ENCODE results near the gene BTBD10.

The BTBD10 gene

GRCh38 chr11:13375798-13376197 is 87.2 kb downstream of the BTBD10 start:
- no peak for DNase-seq (ENCODE audit: low read depth in 3 of 3, low spot score in 1 of 3)

- DNase-seq (ENCODE audit: low read depth in 3 of 3, low spot score in 1 of 3), result no peak
Observed at GRCh38 chr11:13373216-13373615, 89.8 kb downstream of the BTBD10 start.

- DNase-seq (ENCODE audit: low read depth in 3 of 3, low spot score in 1 of 3), result no peak
Observed at GRCh38 chr11:13368041-13368446, 95.0 kb downstream of the BTBD10 start.

DNA sequence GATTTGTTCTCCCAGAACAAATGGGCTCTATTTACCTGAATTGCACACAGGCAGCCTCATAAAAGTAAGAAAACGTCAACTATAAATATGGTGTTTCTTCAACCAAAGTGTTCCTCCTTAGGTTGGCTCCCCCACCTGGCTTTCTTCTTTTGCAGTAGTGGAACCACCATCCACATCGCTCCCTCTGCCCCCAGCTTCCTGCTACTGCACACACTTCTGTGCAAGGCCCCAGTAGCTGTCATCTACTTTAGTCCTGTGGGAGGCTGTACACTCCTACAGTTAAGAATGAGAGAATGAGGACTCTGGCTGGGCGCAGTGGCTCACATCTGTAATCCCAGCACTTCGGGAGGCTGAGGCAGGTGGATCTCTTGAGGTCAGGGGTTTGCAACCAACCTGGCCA is 95.9 kb downstream of the BTBD10 start:
- no peak for DNase-seq (ENCODE audit: low read depth in 3 of 3, low spot score in 1 of 3)

GRCh38 chr11:13366266-13367026 is 96.6 kb downstream of the BTBD10 start:
- DNase-seq (ENCODE audit: low read depth in 3 of 3, low spot score in 1 of 3), result no peak

GRCh38 chr11:13364388-13364787 is 98.6 kb downstream of the BTBD10 start:
- DNase-seq (ENCODE audit: low read depth in 3 of 3, low spot score in 1 of 3), result no peak

- DNase-seq (ENCODE audit: low read depth in 3 of 3, low spot score in 1 of 3), result no peak
Observed at GRCh38 chr11:13362596-13363109, 100.4 kb downstream of the BTBD10 start.

- DNase-seq (ENCODE audit: low read depth in 3 of 3, low spot score in 1 of 3), result no peak
Observed at GRCh38 chr11:13358596-13359270, 104.3 kb downstream of the BTBD10 start.

DNA sequence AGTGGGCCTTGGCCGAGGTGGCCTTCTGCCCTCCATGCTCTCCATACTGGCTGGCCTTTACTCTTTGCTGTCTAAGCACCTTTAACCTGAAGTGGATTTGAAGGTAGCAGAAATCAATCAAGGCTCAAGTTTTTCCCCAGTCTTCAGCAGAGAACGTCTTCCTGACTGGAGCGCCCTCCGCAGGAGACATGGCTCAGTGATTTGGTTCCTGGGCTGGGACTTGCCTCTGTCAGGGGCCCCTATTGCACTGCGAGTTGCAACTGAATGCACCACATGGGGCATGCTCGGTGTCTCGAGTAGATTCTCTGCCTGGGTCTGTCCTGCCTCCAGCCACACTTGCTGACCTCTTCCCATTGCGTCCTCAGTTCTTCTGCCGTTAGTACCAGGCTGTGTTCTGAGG is 105.8 kb downstream of the BTBD10 start:
- no peak for DNase-seq (ENCODE audit: low read depth in 3 of 3, low spot score in 1 of 3)

- no peak for DNase-seq (ENCODE audit: low read depth in 3 of 3, low spot score in 1 of 3)
Observed at GRCh38 chr11:13355191-13355590, 107.8 kb downstream of the BTBD10 start.

- no peak for DNase-seq (ENCODE audit: low read depth in 3 of 3, low spot score in 1 of 3)
Observed at GRCh38 chr11:13354335-13354734, 108.7 kb downstream of the BTBD10 start.

- DNase-seq (ENCODE audit: low read depth in 3 of 3, low spot score in 1 of 3), result no peak
Observed at GRCh38 chr11:13352711-13353110, 110.3 kb downstream of the BTBD10 start.

- no peak for DNase-seq (ENCODE audit: low read depth in 3 of 3, low spot score in 1 of 3)
Observed at GRCh38 chr11:13349581-13349980, 113.4 kb downstream of the BTBD10 start.

DNA sequence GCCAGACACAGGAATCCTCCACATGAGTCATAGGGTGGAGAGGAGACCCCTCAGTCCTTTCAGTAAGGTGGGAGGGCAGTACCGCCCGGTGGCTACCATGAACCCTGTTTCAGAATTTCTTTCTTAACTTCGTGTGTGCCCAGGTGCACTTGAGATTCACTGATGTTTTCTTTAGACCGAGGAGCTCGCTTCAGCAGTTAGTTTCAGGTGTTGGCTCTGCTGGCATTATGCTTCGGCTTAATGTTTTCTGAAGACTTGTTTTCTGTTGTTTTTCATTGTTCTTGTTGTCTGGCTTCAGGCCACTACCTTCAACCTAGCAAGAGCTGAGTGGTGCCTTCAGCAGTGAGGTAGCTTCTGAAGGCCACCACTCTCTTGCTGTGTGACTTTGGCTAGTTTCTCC is 114.0 kb downstream of the BTBD10 start:
- DNase-seq (ENCODE audit: low read depth in 3 of 3, low spot score in 1 of 3), result no peak

DNA sequence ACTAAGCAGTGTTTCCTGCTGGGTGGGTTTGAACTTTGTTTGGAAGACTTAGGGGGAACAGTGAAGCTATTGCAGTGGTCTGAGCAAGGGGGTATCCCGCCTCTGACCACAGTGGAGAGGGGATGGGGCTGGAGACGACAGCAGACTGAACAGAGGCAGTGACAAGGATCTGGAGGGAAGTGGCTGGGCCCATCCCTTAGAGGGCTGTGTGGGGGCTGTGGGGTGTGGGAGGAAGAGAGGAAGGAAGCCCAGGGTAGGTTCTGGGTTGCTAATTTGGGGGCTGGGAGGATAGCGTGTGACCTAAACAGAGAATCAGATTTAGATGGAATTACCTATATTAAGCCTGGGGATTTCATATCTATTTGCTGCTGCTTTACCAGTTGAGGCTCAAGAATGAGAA is 114.7 kb downstream of the BTBD10 start:
- no peak for DNase-seq (ENCODE audit: low read depth in 3 of 3, low spot score in 1 of 3)

DNA sequence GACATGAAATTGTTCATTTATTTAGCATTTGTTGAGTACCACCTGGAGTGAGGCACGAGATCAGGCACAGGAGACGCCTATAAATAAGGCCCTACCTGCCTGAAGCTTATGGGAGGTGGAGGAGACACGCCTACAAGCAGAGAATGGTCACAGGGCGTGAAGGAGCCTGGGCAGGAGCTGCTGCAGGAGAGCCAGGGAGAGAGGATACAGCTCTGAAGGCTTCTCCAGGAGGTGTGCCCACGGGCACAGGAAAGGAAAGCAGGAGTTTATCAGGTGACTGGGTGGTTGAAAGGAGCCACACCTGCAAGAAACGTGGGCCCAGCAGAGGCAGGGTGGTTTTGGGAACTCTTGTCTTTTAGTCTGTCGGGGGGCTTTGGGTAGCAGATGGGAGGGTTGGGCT is 115.1 kb downstream of the BTBD10 start:
- no peak for DNase-seq (ENCODE audit: low read depth in 3 of 3, low spot score in 1 of 3)

DNA sequence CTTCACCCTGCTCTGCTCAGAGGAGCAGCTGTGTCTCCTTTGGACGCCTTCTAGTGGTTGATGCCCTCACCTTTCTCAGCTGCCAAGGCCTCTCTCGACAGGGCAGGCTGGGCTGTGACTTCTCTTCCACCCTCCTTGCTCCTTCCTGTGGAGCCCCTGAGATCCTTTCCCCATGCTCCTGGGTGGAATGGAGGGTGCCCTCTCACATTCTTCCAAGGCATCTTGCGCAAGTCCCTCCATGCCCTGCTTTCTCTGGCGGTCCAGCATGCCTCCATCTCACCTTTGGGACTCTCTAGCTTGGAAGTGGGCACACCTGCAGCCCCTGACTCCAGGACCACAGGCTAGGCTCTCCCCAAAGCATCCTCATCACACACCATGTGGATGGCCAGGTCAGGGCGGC is 116.6 kb downstream of the BTBD10 start:
- no peak for DNase-seq (ENCODE audit: low read depth in 3 of 3, low spot score in 1 of 3)

DNA sequence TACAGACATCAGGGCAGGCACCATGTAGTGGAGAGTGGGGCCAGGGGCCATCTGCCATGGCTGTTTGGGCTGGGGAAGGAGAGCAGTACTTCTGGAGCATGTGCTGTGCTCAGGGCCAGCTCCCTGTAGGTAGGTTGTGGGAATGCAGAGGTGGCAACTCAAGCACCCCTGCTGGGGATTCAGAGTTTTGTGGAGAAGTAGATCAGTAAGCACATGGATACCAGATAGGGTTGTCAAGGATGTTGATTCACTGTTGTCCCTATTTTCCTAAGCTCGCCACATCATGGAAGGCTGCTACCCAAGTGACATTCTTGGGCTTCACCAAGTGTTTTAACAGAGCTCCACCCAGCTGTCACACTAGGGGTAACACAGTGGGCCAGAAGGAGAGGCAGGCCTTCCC is 118.2 kb downstream of the BTBD10 start:
- no peak for DNase-seq (ENCODE audit: low read depth in 3 of 3, low spot score in 1 of 3)

DNA sequence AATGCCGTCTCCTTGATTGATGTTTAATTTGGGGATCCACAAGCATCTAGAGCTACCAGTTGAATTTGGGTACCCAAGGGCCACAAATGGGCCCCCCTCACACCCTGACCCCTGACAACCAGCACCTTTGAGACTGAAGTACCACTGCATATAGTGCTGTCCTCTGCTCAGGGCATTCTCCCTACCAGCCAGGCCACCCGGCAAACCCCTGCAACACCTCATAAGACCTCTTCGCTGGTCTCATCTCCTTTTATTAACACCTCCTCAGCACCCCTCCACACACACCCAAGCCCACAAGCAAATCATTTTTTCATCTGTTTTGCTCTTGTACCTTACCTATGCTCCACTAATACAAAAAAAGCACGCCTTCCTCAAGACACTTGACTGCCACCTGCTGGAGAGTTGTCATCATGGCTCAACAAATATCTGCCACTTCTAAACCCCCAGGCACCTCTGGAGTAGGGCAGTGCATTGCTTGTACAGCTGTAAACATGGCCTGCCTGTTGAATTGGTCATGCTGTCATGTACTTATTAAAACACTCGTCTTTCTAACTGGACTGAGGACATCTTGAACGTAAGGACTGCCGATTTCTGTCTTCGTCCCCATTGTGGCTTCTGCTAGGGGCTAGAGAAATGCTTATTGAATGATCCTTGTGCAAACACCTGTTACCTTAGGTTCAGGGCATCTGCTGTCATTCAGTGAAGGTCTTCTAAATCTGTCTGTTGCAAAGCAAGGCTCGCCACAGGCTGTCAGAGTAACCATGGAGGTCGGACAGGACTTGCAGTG is 118.9 kb downstream of the BTBD10 start:
- peak; percentile 22 to 51 (median 34) for DNase-seq (ENCODE audit: low read depth in 3 of 3, low spot score in 1 of 3)

DNA sequence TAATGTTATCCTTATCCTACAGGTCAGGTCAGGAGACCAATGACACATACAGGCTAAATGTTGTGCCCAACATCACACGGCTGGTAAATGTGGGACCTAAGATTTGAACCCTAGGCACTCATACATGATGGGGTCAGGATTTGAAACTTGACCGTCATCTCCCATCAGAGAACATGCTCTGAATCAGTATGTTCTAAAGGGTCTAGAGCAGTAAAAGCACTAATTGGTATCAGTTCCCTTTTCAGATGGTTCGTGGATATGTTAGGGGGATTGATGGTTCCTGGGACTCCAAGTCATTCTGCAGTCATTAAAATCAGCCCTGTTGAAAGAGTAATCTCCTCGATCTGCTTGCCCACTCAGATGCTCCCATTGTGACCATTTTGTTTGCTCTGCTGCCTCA is 120.0 kb downstream of the BTBD10 start:
- DNase-seq (ENCODE audit: low read depth in 3 of 3, low spot score in 1 of 3), result no peak

DNA sequence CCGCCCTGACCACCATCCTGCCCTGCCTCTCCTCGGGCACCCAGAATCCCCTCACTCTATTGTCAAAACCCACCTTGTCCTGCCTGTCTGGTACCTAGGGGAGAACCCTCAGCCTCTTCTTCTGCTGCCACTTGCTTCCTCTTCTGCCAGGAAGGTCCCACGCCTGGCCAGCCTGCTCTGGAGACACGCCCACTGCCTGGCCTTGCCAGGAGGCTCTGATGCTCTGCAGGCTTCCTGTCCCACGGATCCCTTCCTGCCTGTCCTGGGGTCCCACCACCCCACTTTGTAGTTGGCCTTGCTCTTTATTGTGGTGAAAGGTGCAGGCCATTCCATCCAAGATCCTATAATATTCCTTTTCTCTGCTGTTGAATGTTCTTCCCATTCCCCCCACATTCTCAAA is 122.0 kb downstream of the BTBD10 start:
- DNase-seq (ENCODE audit: low read depth in 3 of 3, low spot score in 1 of 3), result no peak
